ENCODE measurements around the gene SUPT3H. TPM values are rescaled to one million over a fixed set of nuclear protein-coding genes. Genes with fewer than 3 reads are reported as not detected.

The SUPT3H gene
- total and polyA plus RNA-seq, 2 of the 8 experiments (the other 6 are each of a cell fraction or from before 2014, with no cell fraction given) = 18.8 to 23.0 TPM

DNA sequence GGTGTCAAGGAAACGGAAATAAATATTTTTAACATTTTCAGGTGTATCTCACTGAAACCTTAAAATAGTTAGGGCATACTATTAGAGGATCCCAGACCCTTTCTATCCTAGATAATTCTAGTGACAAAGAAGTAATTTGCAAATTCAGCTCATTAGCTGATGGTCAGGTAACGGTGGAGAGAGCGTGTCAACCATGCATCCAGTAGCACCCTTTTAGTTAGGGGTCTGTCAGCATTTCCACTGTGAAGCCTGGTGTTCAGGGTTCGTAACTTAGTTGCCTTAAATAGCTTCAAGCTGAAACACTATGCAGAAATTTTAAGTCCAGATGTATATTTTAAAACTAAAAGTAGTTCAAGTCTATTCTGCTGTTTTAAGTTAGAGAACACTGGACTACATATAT, 48.5 kb upstream of the SUPT3H start:
- Histone ChIP-seq H2BK15ac (ENCODE audit: low read length) (no peak overlapping the region), H2BK20ac (ENCODE audit: low read length) (no peak overlapping the region), H3K4me1 (replicated peaks in 1 of 4; ENCODE audit: control insufficient read depth in 3 of 4, insufficient read depth in 4 of 4, low read length in 3 of 4) (peaks cover 0 to 5% (median 2%) of the 10 kb centered on the region in 4 experiments; a peak in 3 of 7 replicates), H3K4ac (replicated peaks; ENCODE audit: insufficient read length, low read depth, low read length) (no peak overlapping the region), H3K14ac (ENCODE audit: insufficient read length) (no peak overlapping the region), H3K79me2 (ENCODE audit: control insufficient read depth in 1 of 2, insufficient read depth in 2 of 2, low read length in 2 of 2) (no peaks in the 10 kb centered on the region), H4K91ac (replicated peaks; ENCODE audit: insufficient read length, low read length) (no peak overlapping the region), H3K23me2 (ENCODE audit: low read depth, low read length) (peaks cover 19% of the 10 kb centered on the region), H3K36me3 (ENCODE audit: control insufficient read depth in 2 of 4, insufficient read depth in 4 of 4, low read length in 3 of 4) (no peaks in the 10 kb centered on the region), H4K5ac (ENCODE audit: insufficient read length, low read depth, low read length) (no peak overlapping the region), H3K4me3 (ENCODE audit: extremely low read depth in 1 of 4, insufficient read depth in 2 of 4, low read depth in 3 of 4, low read length in 4 of 4) (no peak overlapping the region), H3K27ac (ENCODE audit: low read depth, low read length) (no peak overlapping the region), H3K56ac (replicated peaks; ENCODE audit: insufficient read length, low read depth, low read length) (no peak overlapping the region), H3K27me3 (replicated peaks in 1 of 4; ENCODE audit: control insufficient read depth in 3 of 4, extremely low read depth in 1 of 4, insufficient read depth in 3 of 4, low read length in 3 of 4) (peaks cover 6 to 37% (median 30%) of the 10 kb centered on the region in 4 experiments), H2AK5ac (ENCODE audit: low read depth, low read length) (no peak overlapping the region), H3K9me3 (ENCODE audit: insufficient read depth in 2 of 2, low read depth in 1 of 2, low read length in 1 of 2) (no peaks in the 10 kb centered on the region), H3K79me1 (ENCODE audit: low read depth, low read length) (no peaks in the 10 kb centered on the region), H4K8ac (ENCODE audit: extremely low read depth, insufficient read depth, low read length) (no peak overlapping the region), H3K4me2 (ENCODE audit: insufficient read depth in 1 of 2, low read depth in 2 of 2, low read length in 2 of 2) (no peak overlapping the region), H2BK5ac (ENCODE audit: low read depth, low read length) (no peak overlapping the region), H2BK120ac (replicated peaks; ENCODE audit: low read depth, low read length) (no peak overlapping the region), H3K9ac (replicated peaks in 1 of 4; ENCODE audit: extremely low read depth in 1 of 4, low read depth in 3 of 4, low read length in 3 of 4) (no peak overlapping the region), H2AFZ (ENCODE audit: low read length) (no peak overlapping the region), H3K23ac (ENCODE audit: insufficient read length) (no peak overlapping the region), H3K18ac (ENCODE audit: extremely low read depth, low read length) (no peak overlapping the region), H2BK12ac (ENCODE audit: low read depth, low read length) (no peak overlapping the region), H4K20me1 (replicated peaks in 1 of 2; ENCODE audit: control insufficient read depth in 1 of 2, insufficient read depth in 2 of 2, low read length in 2 of 2) (peaks cover 0 to 2% of the 10 kb centered on the region in 2 experiments)
- no peak for FAIRE-seq
- POLR2A ChIA-PET (ENCODE audit: partially characterized antibody) = no interaction called here
- DNase-seq (ENCODE audit: low read depth in 1 of 2, low spot score in 2 of 2) = no peak
- CTCF ChIA-PET (ENCODE audit: partially characterized antibody) = interaction anchor here (1.0 to 1.8 kb wide), 3 partner anchors 12 to 496 kb away, joined by 3 to 7 read pairs (median 3); no protein-coding TSS in a partner anchor
- WGBS, 2 experiments (ENCODE audit: extremely low coverage in 1 of 2, insufficient coverage in 1 of 2, insufficient read length in 1 of 2, insufficient replicate concordance in 2 of 2, low coverage in 1 of 2, low lambda C conversion rate in 2 of 2, missing lambda C conversion rate in 1 of 2) = 86% methylated on average over 4 of the region's 4 CpGs; no CpG with 5 or more reads in 1 of the 2 experiments
- TF ChIP-seq TAF7 (optimal IDR thresholded peaks at IDR 0.05; ENCODE audit: borderline replicate concordance, low read depth, low read length) (no peak), CBX8 (IDR thresholded peaks at IDR 0.05; ENCODE audit: borderline replicate concordance, low read depth, low read length) (no peak), ATF3 (IDR thresholded peaks at IDR 0.05; ENCODE audit: insufficient read depth, low read depth, low read length) (no peak), ASH2L (IDR thresholded peaks at IDR 0.05; ENCODE audit: low read length) (no peak), MAFK (IDR thresholded peaks at IDR 0.05; ENCODE audit: low read depth, low read length) (no peak), EP300 (IDR thresholded peaks at IDR 0.05; ENCODE audit: borderline replicate concordance in 1 of 2, low read depth in 2 of 2, low read length in 2 of 2) (no peak), TEAD4 (IDR thresholded peaks at IDR 0.05; ENCODE audit: low read depth, low read length) (no peak), EZH2 (IDR thresholded peaks at IDR 0.05; ENCODE audit: low read depth, low read length, severe bottlenecking) (no peak), E2F6 (IDR thresholded peaks at IDR 0.05) (no peak), TAF1 (IDR thresholded peaks at IDR 0.05; ENCODE audit: low read depth, low read length) (no peak), POLR2AphosphoS5 (IDR thresholded peaks at IDR 0.05; ENCODE audit: low read depth, low read length) (no peak), ZNF274 (IDR thresholded peaks at IDR 0.05; ENCODE audit: borderline replicate concordance, extremely low read depth, low read length) (no peak)
